Activated naive CD4-positive, alpha-beta T cell treated with anti-CD3 and anti-CD28 coated beads, Interleukin-2, amount 50 U/mL, for 16 hours (primary cell): ENCODE results near the gene PRDM16.
"Not testable (repeated sequence)": the region's sequence is repeated elsewhere in the genome, so short reads cannot be mapped to it uniquely, and the experiment has no call there.

Experiments used
- DNase-seq: peaks from one replicate; pipeline ENCODE4 v3.0.0-alpha.2; 2020

PRDM16 gene

DNA sequence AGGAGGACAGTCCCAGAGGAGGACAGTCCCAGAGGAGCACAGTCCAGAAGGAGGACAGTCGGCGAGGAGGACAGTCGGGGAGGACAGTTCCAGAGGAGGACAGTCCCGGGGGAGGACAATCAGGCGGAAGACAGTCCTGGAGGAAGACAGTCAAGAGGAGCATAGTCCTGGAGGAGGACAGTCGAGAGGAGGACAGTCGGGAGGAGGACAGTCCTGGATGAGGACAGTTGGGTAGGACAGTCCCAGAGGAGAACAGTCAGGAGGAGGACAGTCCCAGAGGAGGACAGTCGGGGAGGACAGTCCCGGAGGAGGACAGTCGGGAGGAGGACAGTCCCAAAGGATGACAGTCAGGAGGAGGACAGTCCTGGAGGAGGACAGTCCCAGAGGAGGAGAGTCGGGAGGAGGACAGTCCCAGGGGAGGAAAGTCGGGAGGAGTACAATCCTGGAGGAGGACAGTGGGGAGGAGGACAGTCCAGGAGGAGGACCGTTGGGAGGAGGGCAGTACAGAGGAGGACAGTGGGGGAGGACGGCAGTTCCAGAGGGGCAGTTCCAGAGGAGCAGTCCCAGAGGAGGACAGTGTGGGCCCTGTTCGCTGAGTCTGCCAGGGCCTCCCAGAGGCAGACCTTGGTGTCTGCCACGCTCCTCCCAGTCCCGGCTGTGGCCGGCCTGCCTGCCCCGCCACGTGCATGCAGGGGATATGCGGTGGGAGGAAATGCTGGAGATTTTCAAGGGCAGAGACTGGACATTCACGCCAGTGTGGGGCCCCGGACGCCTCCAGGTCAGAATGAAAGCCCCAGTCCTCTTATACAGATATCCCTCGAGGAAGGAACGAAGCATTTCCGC is 201.6 kb downstream of the PRDM16 start:
- no peak for DNase-seq

DNA sequence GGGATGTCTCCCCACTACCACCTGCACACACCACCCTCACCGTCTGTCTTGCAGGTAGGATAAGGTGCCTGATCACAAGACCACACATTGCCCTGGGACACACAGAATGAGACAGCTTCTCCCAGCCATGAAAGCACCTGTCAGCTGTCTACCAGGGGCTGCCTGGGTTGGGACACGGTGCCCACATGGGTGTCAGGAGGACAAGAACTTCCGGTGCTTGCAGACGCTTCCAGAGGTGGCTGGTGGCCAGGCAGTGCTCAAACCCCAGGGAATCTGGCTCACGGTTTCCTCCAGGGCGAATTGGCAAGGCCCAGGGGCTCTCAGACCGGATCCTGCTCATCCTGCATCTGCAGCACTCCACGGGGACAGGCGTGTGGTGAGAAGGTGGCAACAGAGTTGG is 202.9 kb downstream of the PRDM16 start:
- no peak for DNase-seq

DNA sequence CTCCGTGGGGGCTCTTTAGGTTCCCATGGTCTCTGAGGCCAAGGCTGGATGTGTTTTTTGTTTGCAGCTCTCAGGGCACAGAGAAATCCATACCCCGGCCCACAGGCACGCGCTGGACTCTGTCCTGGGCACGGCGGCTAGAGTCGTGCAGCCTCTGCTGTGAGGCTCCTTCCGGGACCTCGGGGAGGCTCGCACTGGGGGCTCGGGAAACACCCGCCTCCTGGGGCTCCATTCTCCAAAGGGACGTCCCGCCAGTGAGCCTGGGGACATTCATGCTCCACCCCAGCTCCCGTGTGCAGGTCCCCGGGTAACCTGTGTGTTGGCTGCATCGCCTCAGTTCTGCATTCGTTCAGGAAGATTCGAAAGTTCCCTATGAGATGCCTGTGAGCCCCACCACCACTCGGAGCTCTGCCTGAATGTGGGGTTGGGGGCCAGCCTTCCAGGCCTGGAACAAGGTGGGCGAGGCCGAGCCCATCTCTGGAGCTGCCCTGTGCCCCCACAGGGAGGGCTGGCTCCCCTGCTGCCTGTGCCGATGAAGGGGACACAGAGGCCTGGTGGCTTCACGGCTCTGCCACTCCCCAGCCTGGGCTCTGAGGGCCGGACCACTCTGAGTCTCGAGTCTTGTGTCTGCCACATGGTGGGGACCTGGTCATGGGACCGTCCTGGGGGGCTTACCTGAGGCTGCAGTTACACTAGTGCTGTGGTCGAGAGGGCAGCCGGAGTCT is 203.5 kb downstream of the PRDM16 start:
- no peak for DNase-seq

DNA sequence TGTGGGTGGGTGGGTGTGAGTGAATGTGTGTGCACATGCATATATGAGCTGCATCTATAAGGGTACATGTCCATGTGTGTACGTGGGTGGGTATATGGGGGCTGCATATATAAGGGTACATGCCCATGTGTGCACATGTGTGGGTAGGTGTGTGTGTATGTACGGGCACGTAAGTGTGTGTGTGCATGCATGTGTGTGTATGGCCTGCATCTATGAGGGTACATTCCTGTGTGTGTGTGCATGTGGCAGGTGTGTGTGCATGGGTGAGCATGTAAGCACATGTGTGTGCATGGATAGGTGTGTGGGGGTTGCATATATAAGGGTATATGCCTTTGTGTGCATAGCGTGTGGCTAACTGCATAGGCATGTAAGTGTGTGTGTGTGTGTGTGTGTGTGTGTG is 204.4 kb downstream of the PRDM16 start:
- no peak for DNase-seq

DNA sequence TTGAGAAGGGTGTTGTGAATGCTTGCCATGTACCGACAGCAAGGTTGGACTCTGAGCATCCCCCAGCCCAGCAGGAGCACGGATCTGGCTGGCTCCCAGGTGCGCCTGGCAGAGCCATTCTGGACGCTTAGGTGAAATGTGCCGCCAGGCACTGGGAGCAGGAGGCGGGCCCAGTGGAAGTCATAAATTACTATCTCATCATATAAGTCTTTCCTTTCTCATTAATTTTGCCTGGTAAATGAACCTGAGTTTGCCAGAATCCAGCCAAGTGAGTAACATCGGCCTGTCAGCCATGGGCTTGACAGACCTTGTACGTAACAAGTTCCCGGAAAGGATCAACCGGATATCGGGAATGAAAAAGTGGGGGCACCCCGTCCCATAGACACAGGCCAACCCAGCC is 206.0 kb downstream of the PRDM16 start:
- no peak for DNase-seq

DNA sequence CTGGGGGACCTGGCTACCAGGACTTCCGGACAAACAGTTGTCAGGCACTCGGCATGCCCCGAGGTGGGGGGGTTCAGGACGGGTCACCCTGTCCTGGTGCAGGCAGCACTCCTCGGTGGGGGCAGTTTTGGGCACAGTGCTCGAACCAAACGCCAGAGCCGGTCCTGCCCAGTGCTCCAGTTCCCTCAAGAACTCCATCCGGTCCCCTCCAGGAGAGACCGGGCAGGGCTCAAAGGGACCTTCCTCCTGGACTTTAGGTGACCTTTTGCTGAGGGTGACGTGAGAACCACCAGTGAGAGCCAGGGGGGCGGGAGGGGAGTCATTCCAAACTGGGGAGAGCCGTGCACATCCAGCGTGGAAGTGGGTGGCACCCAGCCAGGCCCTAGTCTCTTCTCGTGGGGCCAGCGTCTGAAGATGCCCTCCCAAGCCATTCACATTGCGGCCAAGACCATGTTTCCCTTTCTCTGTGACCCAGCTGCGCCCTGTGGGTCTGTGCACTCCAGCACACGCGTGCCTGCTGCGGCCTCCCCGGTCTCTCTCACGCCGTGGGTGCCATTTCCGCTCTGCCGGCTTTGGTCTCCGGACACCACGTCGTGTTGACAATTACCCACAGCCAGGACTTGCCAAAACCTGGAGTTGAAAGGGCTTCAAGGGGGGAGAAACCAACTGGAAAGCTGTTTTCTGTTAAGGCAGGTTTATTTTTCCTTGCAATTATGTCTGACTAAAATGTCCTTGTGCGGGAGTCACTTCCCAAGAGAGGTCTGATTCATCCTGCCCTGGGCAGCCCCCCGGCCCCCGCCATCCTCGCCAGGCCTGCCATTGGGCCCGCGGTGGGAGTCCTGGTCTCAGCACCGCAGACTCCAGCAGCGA is 206.7 kb downstream of the PRDM16 start:
- no peak for DNase-seq

DNA sequence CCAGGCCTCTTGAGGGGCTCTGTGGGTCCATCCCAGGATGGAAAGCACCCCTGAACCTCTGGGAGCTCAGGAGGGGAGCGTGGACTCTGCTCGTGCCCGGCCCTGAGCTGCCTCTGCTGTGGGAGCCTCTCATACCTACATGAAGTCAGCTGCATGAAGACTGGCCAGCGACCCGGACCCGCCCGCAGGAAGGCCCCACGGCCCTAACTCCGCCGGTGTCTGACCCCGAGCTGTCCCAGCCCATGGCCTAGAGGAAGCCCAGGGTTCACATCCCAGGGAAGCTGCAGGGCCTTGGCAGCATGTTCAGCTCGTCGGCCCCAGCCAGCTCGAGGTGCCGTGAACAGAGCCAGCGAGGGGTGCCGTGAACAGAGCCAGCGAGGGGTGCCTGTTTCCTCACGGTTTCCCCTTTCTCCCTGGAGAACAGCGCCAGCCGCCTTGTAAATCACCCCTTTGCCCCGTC is 207.4 kb downstream of the PRDM16 start:
- DNase-seq: no peak

DNA sequence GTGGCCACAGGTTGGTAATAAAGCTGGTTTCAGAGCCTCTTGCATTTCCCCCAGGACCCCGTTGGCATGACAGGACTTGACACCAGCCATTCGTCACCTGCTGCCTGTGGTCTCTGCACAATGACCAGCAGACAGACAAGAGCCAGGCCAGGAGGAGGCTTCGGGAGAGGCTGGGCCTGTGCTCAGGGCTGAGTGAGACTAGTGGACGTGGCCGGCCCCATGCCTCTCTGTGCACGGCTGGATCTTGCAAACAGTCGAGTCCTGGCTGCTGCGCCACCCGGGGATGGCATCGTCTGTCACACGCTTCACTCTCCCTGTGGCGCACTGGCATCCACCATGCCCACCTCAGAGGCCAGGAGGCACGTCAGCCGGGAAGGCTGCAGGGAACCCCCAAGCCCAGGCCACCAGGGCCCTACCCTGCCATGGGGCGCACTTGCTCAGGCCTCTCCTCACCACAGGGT is 208.0 kb downstream of the PRDM16 start:
- no peak for DNase-seq

DNA sequence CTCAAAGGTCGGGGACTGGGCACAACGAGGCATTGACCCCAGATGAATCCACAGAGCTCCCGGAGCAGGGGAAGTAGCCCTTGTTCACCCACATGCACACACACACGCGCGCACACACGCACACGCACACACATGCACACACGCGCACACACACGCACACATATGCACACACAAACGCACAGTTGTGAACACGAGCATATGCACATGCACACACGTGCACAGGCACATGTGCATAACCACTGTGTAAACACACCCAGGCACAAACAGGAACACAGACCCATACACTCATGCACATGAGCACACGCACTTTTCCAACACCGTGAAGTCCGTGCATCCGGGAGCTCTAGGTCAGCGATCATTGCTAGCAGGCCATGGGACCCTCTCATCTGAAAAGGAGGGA is 208.6 kb downstream of the PRDM16 start:
- DNase-seq: no peak

DNA sequence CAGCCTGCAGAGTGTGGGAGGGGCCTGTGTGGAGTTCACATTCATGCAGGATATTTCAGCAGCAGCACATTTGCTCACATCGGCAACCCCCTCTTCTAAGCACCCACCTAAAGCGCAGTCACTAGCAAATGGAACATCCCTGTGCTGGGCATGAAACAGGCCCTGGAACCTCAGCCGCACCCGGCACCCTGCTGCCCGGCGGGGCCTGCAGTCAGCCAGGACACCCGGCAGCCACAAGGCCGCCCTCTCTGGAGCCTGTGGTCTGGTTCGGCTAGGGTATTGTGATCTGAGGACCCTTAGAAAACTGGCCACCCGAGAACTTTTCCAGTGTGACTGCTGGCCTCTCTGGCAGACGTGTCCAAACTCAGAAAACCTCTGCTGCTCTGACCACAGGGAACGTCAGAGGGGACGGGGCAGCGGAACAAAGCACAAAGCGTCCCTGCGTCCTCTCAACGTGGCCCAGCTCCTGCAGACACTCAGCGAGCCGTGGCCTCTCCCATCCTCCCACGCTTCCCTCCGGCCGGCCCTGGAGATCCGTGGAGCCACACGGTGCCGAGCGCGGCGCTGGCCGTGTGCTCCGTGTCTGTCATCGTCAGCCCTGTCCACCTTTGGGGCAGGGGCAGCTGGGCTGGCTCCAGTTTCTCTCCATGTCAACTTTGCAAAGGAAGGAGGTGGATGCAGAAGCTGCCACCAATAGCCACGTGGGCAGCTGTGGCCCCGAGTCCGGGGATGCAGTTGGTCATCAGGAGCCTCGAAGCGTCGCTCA is 209.6 kb downstream of the PRDM16 start:
- DNase-seq: no peak

DNA sequence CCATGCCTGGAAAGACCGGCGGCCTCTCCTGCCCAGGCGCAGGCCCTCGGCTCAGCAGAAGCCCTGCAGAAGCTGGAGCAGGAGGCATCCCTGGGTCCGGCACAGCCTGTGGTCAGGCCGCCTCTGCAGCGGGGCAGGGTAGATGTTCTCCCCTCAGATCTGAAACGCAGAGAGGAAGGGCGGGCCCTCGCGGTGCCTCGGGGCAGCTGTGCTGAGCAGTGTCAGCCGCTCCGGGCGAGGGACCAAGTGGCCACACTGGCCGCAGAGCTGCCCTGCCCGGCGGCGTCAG is 210.1 kb downstream of the PRDM16 start:
- DNase-seq: no peak

DNA sequence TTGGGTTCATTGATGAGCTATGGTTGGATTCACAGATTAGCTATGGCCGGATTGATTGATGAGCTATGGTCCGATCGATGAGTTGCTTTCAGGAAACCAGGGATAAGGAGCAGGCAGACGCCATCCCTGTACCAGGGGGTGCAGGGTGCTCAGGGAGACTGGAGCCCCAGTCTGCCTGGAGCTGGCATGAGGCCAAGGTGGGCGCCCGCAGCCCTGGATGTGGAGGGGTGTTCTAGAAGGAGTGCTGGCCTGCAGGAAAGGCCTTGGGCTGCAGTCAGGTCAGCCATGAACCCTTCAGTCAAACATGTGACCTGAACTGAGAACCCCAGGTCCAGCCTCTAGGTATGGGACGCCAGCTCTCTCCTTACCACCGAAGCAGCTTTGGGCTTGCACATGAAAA is 212.7 kb downstream of the PRDM16 start:
- DNase-seq: no peak

DNA sequence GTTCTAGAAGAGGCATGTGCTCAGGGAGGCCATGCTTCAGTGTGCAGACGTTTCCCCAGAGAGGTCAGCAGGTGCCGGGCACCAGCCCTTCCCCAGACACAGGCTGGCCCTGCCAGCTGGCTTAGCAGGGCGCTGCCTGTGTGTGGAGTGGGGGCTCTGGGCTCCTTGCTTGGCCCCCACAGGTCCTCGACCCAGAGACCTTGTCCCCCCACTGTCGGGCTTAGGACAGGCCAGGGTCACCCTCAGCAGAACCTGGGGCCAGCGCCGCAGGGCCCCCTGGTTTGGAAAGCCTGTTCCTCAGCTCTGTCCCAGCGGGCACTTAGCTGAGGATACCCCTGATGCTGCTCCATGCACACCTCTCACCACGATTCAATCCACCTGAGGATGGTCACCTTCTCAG is 213.2 kb downstream of the PRDM16 start:
- no peak for DNase-seq

DNA sequence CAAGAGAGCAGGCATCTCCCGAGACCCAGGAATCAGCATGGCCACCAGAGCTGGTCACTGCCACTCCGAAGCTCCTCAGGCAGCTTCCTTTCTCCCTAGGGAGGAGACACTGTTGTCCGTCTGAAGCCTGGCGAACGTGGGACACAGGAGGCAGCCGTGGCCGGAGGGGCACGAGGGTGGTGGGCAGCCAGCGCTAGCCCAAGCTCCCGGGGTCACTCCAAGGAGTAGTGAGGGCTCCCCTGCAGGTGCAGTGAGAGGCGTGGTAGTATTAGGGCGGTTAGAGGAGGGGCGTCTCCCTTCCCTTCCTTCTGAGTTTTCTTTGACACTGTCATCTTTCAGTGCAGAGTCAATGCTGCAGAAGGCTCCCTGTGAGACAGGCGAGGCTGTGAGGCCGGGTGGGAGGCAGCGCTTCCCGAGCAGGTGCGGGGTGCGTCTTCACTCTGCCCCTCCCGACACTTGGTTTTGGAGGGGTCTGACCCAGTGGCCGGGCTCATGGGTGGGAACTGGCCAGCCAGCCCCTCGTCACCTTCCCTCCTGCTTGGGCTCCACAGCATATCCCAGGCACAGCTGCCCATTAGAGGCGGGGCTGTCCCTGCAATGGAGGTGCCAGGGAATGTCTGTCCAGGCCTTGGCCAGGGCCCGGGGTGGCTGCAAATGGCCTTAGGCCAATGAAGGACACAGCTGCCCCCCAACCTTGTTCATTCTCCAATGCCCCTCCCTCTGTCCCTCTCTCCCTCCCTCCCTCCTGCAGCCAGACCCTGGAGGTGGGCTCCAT is 213.8 kb downstream of the PRDM16 start:
- no peak for DNase-seq

DNA sequence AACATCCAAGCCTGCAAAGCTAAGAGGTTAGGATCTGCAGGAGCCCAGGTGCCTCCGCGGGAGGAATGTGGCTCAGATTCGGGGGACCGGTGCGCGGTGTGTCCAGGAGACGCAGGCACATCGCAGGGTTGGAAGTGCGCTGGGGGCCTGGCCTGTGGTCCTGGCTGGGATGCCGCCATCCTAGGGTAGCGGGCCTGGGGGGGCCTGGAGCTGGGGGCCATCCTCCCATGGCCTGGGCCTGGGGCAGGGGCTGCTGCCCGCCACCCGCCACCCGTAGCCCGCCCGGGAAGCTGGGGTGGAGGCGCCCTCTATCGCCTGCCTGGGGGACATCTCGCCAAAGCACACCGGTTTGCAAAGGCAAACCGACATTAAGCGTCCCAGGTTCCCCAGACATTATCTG is 214.8 kb downstream of the PRDM16 start:
- DNase-seq: no peak

DNA sequence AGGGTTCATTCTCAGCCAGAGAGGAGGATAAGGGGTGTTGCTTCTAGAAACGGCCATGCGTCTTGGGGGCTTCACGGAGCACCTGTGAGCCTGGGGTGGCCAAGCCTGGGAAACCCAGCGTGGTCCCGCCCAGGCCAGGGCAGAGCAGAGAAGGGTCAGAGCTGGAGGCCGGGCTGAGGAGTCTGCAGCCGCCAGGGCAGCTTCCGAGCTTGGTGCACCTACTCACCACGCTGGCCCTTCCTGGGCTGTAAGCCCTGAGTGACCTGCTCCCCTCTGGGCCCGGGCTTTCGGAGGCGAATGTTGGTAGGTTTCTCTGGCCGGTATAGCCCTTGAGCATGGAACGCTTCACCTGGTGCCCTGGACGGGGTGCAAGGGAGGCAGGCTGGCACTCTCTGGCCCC is 215.7 kb downstream of the PRDM16 start:
- no peak for DNase-seq

DNA sequence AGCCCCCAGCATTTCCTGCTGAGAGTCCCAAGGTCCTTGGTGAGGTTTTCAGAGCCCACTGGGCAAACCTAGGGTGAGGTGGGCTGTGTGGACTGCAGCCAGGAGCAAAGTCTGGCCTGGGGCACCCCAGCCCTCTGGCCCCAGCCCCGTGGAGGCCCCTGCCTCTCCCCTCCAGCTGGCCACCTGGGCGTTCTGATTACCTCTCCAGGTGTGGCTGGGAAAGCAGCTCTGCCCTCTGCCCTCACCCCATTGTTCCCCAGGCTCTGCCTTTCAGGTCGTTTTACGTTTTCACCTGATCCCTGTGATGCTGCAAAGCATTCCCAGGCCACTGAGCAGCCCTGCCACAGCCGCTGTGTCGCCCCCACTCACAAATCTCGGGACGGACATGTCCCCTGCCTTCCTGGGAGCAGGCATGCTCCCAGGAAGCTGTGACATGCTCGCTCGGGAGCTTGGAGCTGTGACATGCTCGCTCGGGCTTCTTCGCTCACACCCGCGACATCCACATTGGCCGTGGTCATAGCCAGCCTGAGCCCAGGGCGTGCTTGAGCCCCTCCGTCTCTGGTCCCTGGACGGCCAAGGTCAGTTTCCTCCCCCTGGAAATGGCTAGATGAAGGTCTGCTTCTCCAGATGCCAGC is 216.2 kb downstream of the PRDM16 start:
- DNase-seq: no peak

DNA sequence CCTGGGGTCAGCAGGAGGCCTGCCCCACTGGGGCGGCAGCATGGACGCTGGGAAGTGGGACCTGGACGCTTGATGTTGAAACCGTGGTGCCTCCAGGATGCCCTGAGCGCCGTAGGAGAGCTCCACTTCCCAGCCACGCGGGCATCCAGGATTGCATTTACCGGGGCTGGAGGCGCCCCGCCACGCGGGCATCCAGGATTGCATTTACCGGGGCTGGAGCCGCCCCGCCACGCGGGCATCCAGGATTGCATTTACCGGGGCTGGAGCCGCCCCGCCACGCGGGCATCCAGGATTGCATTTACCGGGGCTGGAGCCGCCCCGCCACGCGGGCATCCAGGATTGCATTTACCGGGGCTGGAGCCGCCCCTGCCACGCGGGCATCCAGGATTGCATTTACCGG is 218.1 kb downstream of the PRDM16 start:
- DNase-seq: not testable (repeated sequence)

DNA sequence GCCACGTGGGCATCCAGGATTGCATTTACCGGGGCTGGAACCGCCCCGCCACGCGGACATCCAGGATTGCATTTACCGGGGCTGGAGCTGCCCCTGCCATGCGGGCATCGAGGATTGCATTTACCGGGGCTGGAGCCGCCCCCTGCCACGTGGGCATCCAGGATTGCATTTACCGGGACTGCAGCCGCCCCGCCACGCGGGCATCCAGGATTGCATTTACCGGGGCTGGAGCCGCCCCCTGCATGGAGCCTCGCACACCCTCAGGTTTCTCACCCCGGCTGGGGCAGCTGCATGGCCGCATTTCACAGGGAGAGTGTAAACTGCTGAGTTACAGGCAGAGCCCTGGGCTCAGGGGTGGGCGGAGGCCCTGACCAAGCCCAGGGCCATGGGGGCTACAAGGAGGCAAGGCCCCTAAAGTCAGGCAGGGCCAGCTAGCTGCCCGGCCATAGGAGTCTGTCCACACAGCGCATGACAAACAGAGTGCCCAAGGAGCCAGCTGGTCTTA is 218.7 kb downstream of the PRDM16 start:
- no peak for DNase-seq

DNA sequence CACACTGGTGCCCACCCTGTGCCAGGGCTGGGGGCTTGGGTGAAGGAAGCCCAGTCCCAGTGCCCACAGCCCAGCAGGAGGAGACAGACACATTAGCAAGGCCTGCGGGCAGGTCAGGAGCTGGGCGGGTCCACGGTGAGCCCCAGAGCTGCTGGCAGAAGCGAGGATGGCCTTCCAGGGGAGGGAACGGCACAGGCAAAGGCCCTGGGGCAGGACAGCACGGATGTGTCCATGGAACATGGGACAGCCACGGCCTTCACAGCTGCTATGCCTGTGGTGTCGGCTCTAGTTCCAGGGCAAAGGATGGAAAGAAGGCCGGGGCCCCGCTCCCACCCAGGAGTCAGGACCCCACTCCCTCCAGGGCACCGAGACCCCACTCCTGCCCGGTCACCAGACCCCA is 220.5 kb downstream of the PRDM16 start:
- DNase-seq: no peak

DNA sequence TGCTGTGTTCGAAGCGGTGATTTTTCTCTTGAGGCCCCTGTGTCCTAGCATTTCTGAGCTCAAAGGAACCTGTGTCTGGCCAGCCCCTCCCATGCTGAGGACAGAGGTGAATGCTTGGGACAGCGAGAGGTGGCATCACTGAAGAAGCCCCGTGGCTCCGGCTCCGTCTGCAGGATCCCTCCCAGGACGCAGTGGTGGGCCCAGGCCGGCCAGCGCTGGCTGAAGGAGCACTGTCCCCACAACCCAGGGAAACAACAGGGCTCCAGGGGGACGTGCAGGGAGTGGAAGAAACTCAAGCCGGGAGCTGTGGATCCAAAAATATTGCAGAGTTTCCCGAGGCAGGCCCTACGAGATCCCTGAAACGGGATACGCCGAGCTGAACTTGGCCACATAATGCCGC is 221.4 kb downstream of the PRDM16 start:
- no peak for DNase-seq
